IMR-90 (cell line): Measurements from ENCODE around the gene TMC3. TPM values are rescaled to one million over a fixed set of nuclear protein-coding genes. Genes with fewer than 3 reads are reported as not detected.

Experiments used
- ATAC-seq: fragments of 200-7000 bp; cut with Tn5 transposase; 2 replicates; pipeline ENCODE4 v1.9.1; 2020; ENCODE audit warnings: low read depth, mild to moderate bottlenecking, moderate library complexity
- BruUV-seq: library from RNA; stranded (reverse); fragments of 400-500 nt; replicated peaks from 2 replicates; lab custom pipeline; 2021; lab: Mats Ljungman, UMichigan
- CTCF ChIA-PET: fragments of 300-600 bp; formaldehyde crosslinking; extraction: SDS; loops from one replicate; lab custom pipeline; 2021; ENCODE audit warnings: antibody characterized with exemption; lab: Yijun Ruan, JAX
- POLR2A ChIA-PET: fragments of 300-600 bp; sonication (Branson Sonifier 250); formaldehyde crosslinking; loops from one replicate; lab custom pipeline; 2022; ENCODE audit warnings: antibody characterized with exemption; ENCODE audit not compliant: unreplicated experiment; lab: Charles Lee
- DNase-seq: peaks from one replicate; pipeline ENCODE4 v3.0.0; 2013
- H2AFZ ChIP-seq: replicated peaks from 2 replicates; pipeline ENCODE3; 2013; ENCODE audit warnings: low read length, mild to moderate bottlenecking; ENCODE audit not compliant: poor library complexity
- H2AK5ac ChIP-seq: 2 replicates; pipeline ENCODE4 v1.6.1; 2013; ENCODE audit warnings: low read depth, low read length, inconsistent platforms
- H2AK9ac ChIP-seq: replicated peaks from 2 replicates; pipeline ENCODE3; 2013; ENCODE audit warnings: mild to moderate bottlenecking, low read depth, low read length, moderate library complexity; ENCODE audit not compliant: poor library complexity
- H2BK120ac ChIP-seq: 2 replicates; pipeline ENCODE4 v1.6.1; 2013; ENCODE audit warnings: low read depth, low read length, inconsistent platforms
- H2BK15ac ChIP-seq: 3 replicates; pipeline ENCODE4 v1.6.1; 2013; ENCODE audit warnings: low read depth, low read length, inconsistent platforms
- H2BK20ac ChIP-seq: 2 replicates; pipeline ENCODE4 v1.6.1; 2013; ENCODE audit warnings: low read depth, mild to moderate bottlenecking, inconsistent platforms, low read length, moderate library complexity
- H2BK5ac ChIP-seq: 2 replicates; pipeline ENCODE4 v1.6.1; 2013; ENCODE audit warnings: mild to moderate bottlenecking, low read depth, low read length, inconsistent platforms; ENCODE audit not compliant: poor library complexity, severe bottlenecking
- H3K14ac ChIP-seq: replicated peaks from 2 replicates; pipeline ENCODE4 v1.6.1; 2013; ENCODE audit warnings: low read depth, low read length, inconsistent platforms
- H3K18ac ChIP-seq: 2 replicates; pipeline ENCODE4 v1.6.1; 2013; ENCODE audit warnings: low read depth, low read length, control low read depth
- H3K23ac ChIP-seq: 2 replicates; pipeline ENCODE4 v1.6.1; 2013; ENCODE audit warnings: low read depth, low read length, inconsistent platforms
- H3K27ac ChIP-seq: 2 replicates; pipeline ENCODE4 v1.5.1; 2013; ENCODE audit warnings: mild to moderate bottlenecking, control low read depth, low read length; ENCODE audit not compliant: insufficient read depth
- H3K27me3 ChIP-seq: 2 replicates; pipeline ENCODE4 v1.6.1; 2013; ENCODE audit warnings: low read length; ENCODE audit not compliant: control insufficient read depth, insufficient read depth
- H3K36me3 ChIP-seq: 2 replicates; pipeline ENCODE4 v1.6.1; 2013; ENCODE audit warnings: low read length, mixed read lengths; ENCODE audit not compliant: control insufficient read depth, insufficient read depth
- H3K4ac ChIP-seq: 2 replicates; pipeline ENCODE4 v1.6.1; 2013; ENCODE audit warnings: low read depth, low read length, inconsistent platforms
- H3K4me1 ChIP-seq: 2 replicates; pipeline ENCODE4 v1.6.1; 2013; ENCODE audit warnings: low read length, mixed read lengths; ENCODE audit not compliant: control insufficient read depth, insufficient read depth
- H3K4me2 ChIP-seq: 2 replicates; pipeline ENCODE4 v1.6.1; 2013; ENCODE audit warnings: low read depth, mild to moderate bottlenecking, control low read depth, low read length, moderate library complexity
- H3K4me3 ChIP-seq: 2 replicates; pipeline ENCODE4 v1.5.1; 2013; ENCODE audit warnings: low read depth, mild to moderate bottlenecking, control low read depth, low read length, moderate library complexity; ENCODE audit not compliant: insufficient read depth
- H3K56ac ChIP-seq: 2 replicates; pipeline ENCODE4 v1.6.1; 2013; ENCODE audit warnings: low read length, inconsistent platforms; ENCODE audit not compliant: insufficient read depth; ENCODE audit errors: extremely low read depth
- H3K79me1 ChIP-seq, 2 experiments: 2 replicates each; pipeline ENCODE4 v1.6.1; 2013; ENCODE audit warnings: low read length in 2 of 2, inconsistent platforms in 1 of 2, low read depth in 1 of 2
- H3K9ac ChIP-seq: 2 replicates; pipeline ENCODE4 v1.6.1; 2013; ENCODE audit warnings: low read depth, low read length, control low read depth
- H3K9me1 ChIP-seq: 2 replicates; pipeline ENCODE4 v1.6.1; 2013; ENCODE audit warnings: low read length, inconsistent platforms; ENCODE audit not compliant: insufficient read depth
- H3K9me3 ChIP-seq: 2 replicates; pipeline ENCODE4 v1.6.1; 2013; ENCODE audit warnings: low read length; ENCODE audit not compliant: control insufficient read depth, insufficient read depth
- H4K20me1 ChIP-seq: 2 replicates; pipeline ENCODE4 v1.6.1; 2013; ENCODE audit warnings: low read length, inconsistent platforms; ENCODE audit not compliant: insufficient read depth
- H4K5ac ChIP-seq: 2 replicates; pipeline ENCODE4 v1.6.1; 2013; ENCODE audit warnings: mild to moderate bottlenecking, low read depth, low read length, control low read depth
- H4K8ac ChIP-seq, 2 experiments: 2 replicates each; pipeline ENCODE4 v1.6.1; 2013; ENCODE audit warnings: low read depth in 2 of 2, low read length in 2 of 2, control low read depth in 1 of 2, inconsistent platforms in 1 of 2
- H4K91ac ChIP-seq: 2 replicates; pipeline ENCODE4 v1.6.1; 2013; ENCODE audit warnings: low read depth, low read length, inconsistent platforms; ENCODE audit not compliant: insufficient read depth
- BHLHE40 ChIP-seq: fragments of 150-350 bp; IDR thresholded peaks from 2 replicates; pipeline ENCODE4 v1.6.1; 2016; ENCODE audit warnings: mild to moderate bottlenecking, low read depth, low read length
- CEBPB ChIP-seq: IDR thresholded peaks from 2 replicates; pipeline ENCODE4 v1.6.1; 2012; ENCODE audit warnings: low read depth, low read length, improper control_type of control experiment
- CHD1 ChIP-seq: IDR thresholded peaks from 2 replicates; pipeline ENCODE4 v1.6.1; 2012; ENCODE audit warnings: low read depth, low read length, improper control_type of control experiment
- CTCF ChIP-seq: conservative IDR thresholded peaks from 2 replicates; pipeline ENCODE4 v1.5.1; 2012; ENCODE audit warnings: mild to moderate bottlenecking, low read depth, low read length, improper control_type of control experiment
- ELK1 ChIP-seq: fragments of 150-350 bp; IDR thresholded peaks from 2 replicates; pipeline ENCODE4 v1.6.1; 2016; ENCODE audit warnings: low read depth, mild to moderate bottlenecking, low read length, moderate library complexity, borderline replicate concordance
- FOS ChIP-seq: fragments of 150-350 bp; IDR thresholded peaks from 2 replicates; pipeline ENCODE4 v1.6.1; 2016; ENCODE audit warnings: low read depth, low read length
- MAFK ChIP-seq: IDR thresholded peaks from 2 replicates; pipeline ENCODE4 v1.6.1; 2012; ENCODE audit warnings: low read depth, low read length, improper control_type of control experiment
- MAZ ChIP-seq: IDR thresholded peaks from 2 replicates; pipeline ENCODE4 v1.6.1; 2012; ENCODE audit warnings: low read depth, mild to moderate bottlenecking, low read length, improper control_type of control experiment, moderate library complexity, borderline replicate concordance
- MXI1 ChIP-seq: IDR thresholded peaks from 2 replicates; pipeline ENCODE4 v1.6.1; 2012; ENCODE audit warnings: low read depth, mild to moderate bottlenecking, low read length, moderate library complexity, borderline replicate concordance
- NFE2L2 ChIP-seq: fragments of 150-350 bp; IDR thresholded peaks from 2 replicates; pipeline ENCODE4 v1.6.1; 2016; ENCODE audit warnings: low read depth, mild to moderate bottlenecking, low read length
- POLR2A ChIP-seq: IDR thresholded peaks from 2 replicates; pipeline ENCODE4 v1.6.1; 2012; ENCODE audit warnings: mild to moderate bottlenecking, low read depth, low read length
- RAD21 ChIP-seq: IDR thresholded peaks from 2 replicates; pipeline ENCODE4 v1.6.1; 2012; ENCODE audit warnings: low read length, improper control_type of control experiment
- RCOR1 ChIP-seq: IDR thresholded peaks from 2 replicates; pipeline ENCODE4 v1.6.1; 2012; ENCODE audit warnings: mild to moderate bottlenecking, low read length, improper control_type of control experiment; ENCODE audit not compliant: insufficient replicate concordance
- RFX5 ChIP-seq: IDR thresholded peaks from 2 replicates; pipeline ENCODE4 v1.8.0; 2012; ENCODE audit warnings: low read depth, mild to moderate bottlenecking, low read length, moderate library complexity
- SMC3 ChIP-seq: fragments of 150-350 bp; IDR thresholded peaks from 2 replicates; pipeline ENCODE4 v1.6.1; 2016; ENCODE audit warnings: low read depth, mild to moderate bottlenecking, antibody characterized with exemption, low read length, moderate library complexity
- USF2 ChIP-seq: fragments of 150-350 bp; IDR thresholded peaks from 2 replicates; pipeline ENCODE4 v1.6.1; 2017; ENCODE audit warnings: mild to moderate bottlenecking, antibody characterized with exemption, low read length, low read depth
- WGBS, 2 experiments: methylation state at CpG; one replicate each; pipeline versions ENCODE4 v1.1.5 to v1.1.7; 2013; ENCODE audit warnings: missing lambda C conversion rate in 2 of 2; ENCODE audit not compliant: insufficient read length in 1 of 2; ENCODE audit errors: extremely low coverage in 2 of 2; 5-methylcytosine and 5-hydroxymethylcytosine counted together
- dilution Hi-C: fragments of 300-500 bp; cut with HindIII; formaldehyde crosslinking; loops from one replicate; pipeline ENCODE4 v1.14.3; 2018; ENCODE audit warnings: low sequenced_read_pairs; ENCODE audit not compliant: unreplicated experiment
- in situ Hi-C: fragments of 300-500 bp; cut with MboI; formaldehyde crosslinking; loops from 3 replicates; pipeline ENCODE4 v1.14.3; 2019; ENCODE audit warnings: low sequenced_read_pairs, inconsistent platforms, mixed read lengths
- intact Hi-C: fragments of 100-400 bp; cut with micrococcal nuclease; formaldehyde crosslinking; loops from 2 replicates; pipeline ENCODE4 v1.10.0; 2022
- polyA plus RNA-seq, 3 experiments: library from polyadenylated mRNA; depleted of rRNA; stranded (reverse); fragments of >200 nt; gene quantifications; 2 replicates each; pipeline ENCODE4 v1.2.3, GENCODE V29; 2012; ENCODE audit warnings: low replicate concordance in 1 of 3
- total RNA-seq: library from RNA; depleted of rRNA; stranded (reverse); fragments of >200 nt; gene quantifications from 2 replicates; pipeline ENCODE4 v1.2.3, GENCODE V29; 2012

The TMC3 gene
- total and polyA plus RNA-seq, 2 of the 4 experiments (the other 2 are of a cell fraction) = not detected

GRCh38 chr15:81299156-81299555 is 74.9 kb downstream of the TMC3 start:
- H4K5ac ChIP-seq = no peak overlapping the region
- ATAC-seq (no peak), DNase-seq (no peak)
- no peak overlapping the region for H2AK5ac ChIP-seq
- intact Hi-C loops (no loop called here), dilution Hi-C loops (no loop called here), in situ Hi-C loops (no loop called here)
- no peak overlapping the region for H4K8ac ChIP-seq
- H2BK15ac ChIP-seq = no peak overlapping the region
- no peak overlapping the region for H2AFZ ChIP-seq
- H3K9me3 ChIP-seq = no peaks in the 10 kb centered on the region
- H3K27ac ChIP-seq = no peak overlapping the region
- H3K9ac ChIP-seq = no peak overlapping the region
- no peaks in the 10 kb centered on the region for H3K79me1 ChIP-seq
- H3K4ac ChIP-seq = no peak overlapping the region
- no peak overlapping the region for H2BK120ac ChIP-seq
- no peak overlapping the region for H3K18ac ChIP-seq
- no peaks in the 10 kb centered on the region for H4K20me1 ChIP-seq
- peaks cover 12% of the 10 kb centered on the region for H3K9me1 ChIP-seq
- ChIA-PET POLR2A (no interaction called here), CTCF (no interaction called here)
- H4K91ac ChIP-seq = no peak overlapping the region
- no peak overlapping the region for H3K14ac ChIP-seq
- no peaks in the 10 kb centered on the region for H3K4me1 ChIP-seq
- no TSS peak for BruUV-seq
- no peak overlapping the region for H2BK5ac ChIP-seq
- no peaks in the 10 kb centered on the region for H3K27me3 ChIP-seq
- H3K4me3 ChIP-seq = no peak overlapping the region
- H3K56ac ChIP-seq = no peak overlapping the region
- WGBS, 2 experiments = no CpG with 5 or more reads among the region's 3 CpGs
- no peak overlapping the region for H3K4me2 ChIP-seq
- H3K23ac ChIP-seq = no peak overlapping the region
- no peak for TF ChIP-seq NFE2L2
- no peak for TF ChIP-seq SMC3
- no peak for TF ChIP-seq CEBPB
- TF ChIP-seq USF2 = no peak
- no peak for TF ChIP-seq RAD21
- TF ChIP-seq POLR2A = no peak
- TF ChIP-seq RFX5 = no peak
- TF ChIP-seq ELK1 = no peak
- TF ChIP-seq CHD1 = no peak
- TF ChIP-seq RCOR1 = no peak
- no peak for TF ChIP-seq MAZ
- TF ChIP-seq FOS = no peak
- no peak for TF ChIP-seq MAFK
- TF ChIP-seq BHLHE40 = no peak
- no peak for TF ChIP-seq CTCF
- no peak for TF ChIP-seq MXI1
- no peak overlapping the region for H2AK9ac ChIP-seq
- H3K36me3 ChIP-seq = peaks cover 25% of the 10 kb centered on the region; the same call in 1 of the 2 replicates
- no peak overlapping the region for H2BK20ac ChIP-seq
